K562 (cell line): Measurements from ENCODE around the gene WDR19. TPM values are rescaled to one million over a fixed set of nuclear protein-coding genes. Genes with fewer than 3 reads are reported as not detected.

Experiments used
- AFF1 ChIP-seq, 2 experiments: fragments of 450-650 bp; IDR thresholded peaks; 2 replicates each; pipeline ENCODE4 v1.6.1; 2018; ENCODE audit warnings: mild to moderate bottlenecking in 2 of 2, low read depth in 1 of 2; ENCODE audit not compliant: partially characterized antibody in 2 of 2
- CBX3 ChIP-seq, 2 experiments: IDR thresholded peaks; 1 replicate in 1 of 2; 2 replicates in 1 of 2; pipeline ENCODE4 v1.6.1; 2012; ENCODE audit warnings: inconsistent platforms in 2 of 2, low read length in 2 of 2, borderline replicate concordance in 1 of 2, control low read depth in 1 of 2
- CC2D1A ChIP-seq: fragments of 450-650 bp; IDR thresholded peaks from 2 replicates; pipeline ENCODE4 v1.6.1; 2017; ENCODE audit warnings: mild to moderate bottlenecking
- CHD2 ChIP-seq: IDR thresholded peaks from 2 replicates; pipeline ENCODE4 v1.6.1; 2011; ENCODE audit warnings: low read depth, low read length
- HMGN3 ChIP-seq: IDR thresholded peaks from 2 replicates; pipeline ENCODE4 v1.6.1; 2011; ENCODE audit warnings: borderline replicate concordance, low read depth, mild to moderate bottlenecking, mixed read lengths, low read length; ENCODE audit not compliant: insufficient read length; ENCODE audit errors: extremely low read depth
- MAZ ChIP-seq, 2 experiments: fragments of 450-650 bp in 1 of 2; sonication (generic) in 1 of 2; formaldehyde crosslinking; IDR thresholded peaks in 1 of 2; conservative IDR thresholded peaks in 1 of 2; 2 replicates each; pipeline versions ENCODE4 v1.4.0 to v1.5.0; 2020; ENCODE audit warnings: mild to moderate bottlenecking in 1 of 2, missing genetic modification reagents in 1 of 2
- NR2C2 ChIP-seq, 2 experiments: fragments of 200-800 bp in 1 of 2; sonication (Bioruptor generic) in 1 of 2; sonication (generic) in 1 of 2; formaldehyde crosslinking in 1 of 2; IDR thresholded peaks; 2 replicates each; pipeline versions ENCODE4 v1.6.1 to v1.8.0; 2016 to 2022; ENCODE audit warnings: mild to moderate bottlenecking in 1 of 2, missing compliant biosample characterization in 1 of 2, missing genetic modification characterization in 1 of 2, missing genetic modification reagents in 1 of 2
- NRF1 ChIP-seq, 2 experiments: fragments of 450-650 bp; IDR thresholded peaks in 1 of 2; conservative IDR thresholded peaks in 1 of 2; 2 replicates each; pipeline ENCODE4 v1.6.1; 2014; ENCODE audit warnings: mild to moderate bottlenecking in 2 of 2
- SMARCA4 ChIP-seq: fragments of 450-650 bp; IDR thresholded peaks from 2 replicates; pipeline ENCODE4 v1.6.1; 2016
- SMARCE1 ChIP-seq: fragments of 450-650 bp; IDR thresholded peaks from 2 replicates; pipeline ENCODE4 v1.7.1; 2016; ENCODE audit warnings: mild to moderate bottlenecking
- TFAP4 ChIP-seq: sonication (generic); formaldehyde crosslinking; IDR thresholded peaks from 2 replicates; pipeline ENCODE4 v1.8.0; 2022; ENCODE audit warnings: missing genetic modification reagents, mild to moderate bottlenecking, moderate library complexity, borderline replicate concordance
- ZBTB33 ChIP-seq: sonication (generic); formaldehyde crosslinking; IDR thresholded peaks from 2 replicates; pipeline ENCODE4 v1.8.1; 2023; ENCODE audit warnings: mild to moderate bottlenecking, missing genetic modification reagents
- polyA plus RNA-seq, 8 experiments: library from polyadenylated mRNA; depleted of rRNA in 4 of 8; stranded (reverse) in 5 of 8; unstranded in 3 of 8; fragments of >200 nt; fragmentation: Nextera tagmentation in 2 of 8; fragmentation: Illumina TruSeq in 1 of 8; extraction: Ambion mirVana in 2 of 8; extraction: Trizol in 1 of 8; gene quantifications; 2 replicates each; pipeline versions ENCODE4 v1.2.1 to v1.2.3, GENCODE V29; 2011 to 2014; ENCODE audit warnings: inconsistent platforms in 1 of 8, missing spikeins in 1 of 8
- total RNA-seq, 7 experiments: library from RNA; depleted of rRNA in 6 of 7; stranded (reverse); fragments of >200 nt in 6 of 7; fragmentation: Illumina TruSeq in 2 of 7; extraction: Trizol in 2 of 7; gene quantifications; 2 replicates each; pipeline versions ENCODE4 v1.2.1 to v1.2.3, GENCODE V29; 2011 to 2021; ENCODE audit warnings: low replicate concordance in 1 of 7

WDR19 gene
- total and polyA plus RNA-seq, 9 of the 15 experiments (the other 6 are each of a cell fraction or from before 2014, with no cell fraction given): 6.8 to 37.6 (median 11.2) TPM

GRCh38 chr4:39181905-39182638, at the start of gene WDR19 (continued):
- no peak for TF ChIP-seq CBX3 (IDR thresholded peaks at IDR 0.05; ENCODE audit: borderline replicate concordance in 1 of 2, low read length in 2 of 2)
- peak; percentile 91 for TF ChIP-seq CHD2
- peak; percentile 56; the same call in 1 of the 2 replicates for TF ChIP-seq SMARCA4
- TF ChIP-seq HMGN3: peak; percentile 54
- TF ChIP-seq SMARCE1: peak; percentile 59; the same call in 1 of the 2 replicates
- TF ChIP-seq MAZ (CRISPR knock-in tag; conservative IDR thresholded peaks at IDR 0.05 in 1 of 2, IDR thresholded peaks at IDR 0.05 in 1 of 2): peak; percentile 66 to 86; a peak in 3 of 4 replicates
- peak in 1 of 2 experiments; percentile 82 for TF ChIP-seq AFF1 (IDR thresholded peaks at IDR 0.05; ENCODE audit: low read depth in 1 of 2, partially characterized antibody in 2 of 2)
- TF ChIP-seq NR2C2 (CRISPR knock-in tag; IDR thresholded peaks at IDR 0.05): no peak
- no peak for TF ChIP-seq NR2C2 (tag; IDR thresholded peaks at IDR 0.05)
- peak; percentile 70 for TF ChIP-seq CC2D1A
- TF ChIP-seq ZBTB33 (CRISPR knock-in tag): peak; percentile 36; the same call in 1 of the 2 replicates
- TF ChIP-seq NRF1 (conservative IDR thresholded peaks at IDR 0.05 in 1 of 2, IDR thresholded peaks at IDR 0.05 in 1 of 2): peak; percentile 95 to 96
- TF ChIP-seq TFAP4 (CRISPR knock-in tag): peak; percentile 66; the same call in 1 of the 2 replicates
